Vagina (tissue), 2 donors: ENCODE measurements around the gene SLC2A1.

Experiments
- CTCF ChIP-seq, 3 experiments: fragments of 450-650 bp in 2 of 3; fragments of 200-600 bp in 1 of 3; sonication (generic) in 1 of 3; IDR thresholded peaks; one replicate each; pipeline ENCODE4 v1.5.1; 2017 to 2019; ENCODE audit warnings: antibody characterized with exemption in 3 of 3, mild to moderate bottlenecking in 2 of 3, moderate library complexity in 2 of 3
- POLR2A ChIP-seq, 2 donors: fragments of 450-650 bp; IDR thresholded peaks; one replicate each; pipeline ENCODE4 v1.6.1; 2017; ENCODE audit warnings: antibody characterized with exemption in 2 of 2, mild to moderate bottlenecking in 2 of 2, moderate library complexity in 2 of 2
- POLR2AphosphoS5 ChIP-seq, 2 donors: sonication (generic); formaldehyde crosslinking; IDR thresholded peaks; one replicate each; pipeline ENCODE4 v1.9.0; 2017; ENCODE audit warnings: antibody characterized with exemption in 2 of 2, mild to moderate bottlenecking in 2 of 2, low read depth in 1 of 2; ENCODE audit not compliant: insufficient read depth in 1 of 2

- no peak for TF ChIP-seq POLR2A (IDR thresholded peaks at IDR 0.05)
- TF ChIP-seq CTCF (IDR thresholded peaks at IDR 0.05), result peak; percentile 68 to 95 (median 70)
- TF ChIP-seq POLR2AphosphoS5 (IDR thresholded peaks at IDR 0.05; ENCODE audit: insufficient read depth in 1 of 2, low read depth in 1 of 2), result peak in 1 of 2 donors; percentile 15
These were observed 45.1 kb downstream of the SLC2A1 start for GRCh38 chr1:42913426-42914091.
